ENCODE data around the gene BACE1-AS. TPM values are rescaled to one million over a fixed set of nuclear protein-coding genes. Genes with fewer than 3 reads are reported as not detected.

The BACE1-AS gene
- total RNA-seq (ENCODE audit: unreplicated experiment) = 18.1 TPM
- long read RNA-seq, partial matches to known transcripts = 0 of 3 reads
- long read RNA-seq, other reads (novel, unspliced or antisense) = 1 of 3 reads

- H3K36me3 Mint-ChIP-seq (ENCODE audit: unreplicated experiment) = peaks cover 5% of the 10 kb centered on the region
- peaks cover 11% of the 10 kb centered on the region for H3K27me3 Mint-ChIP-seq (ENCODE audit: unreplicated experiment)
- H3K4me3 Mint-ChIP-seq (ENCODE audit: unreplicated experiment) = no peak within 1 kb of the TSS
These were observed at the start of gene BACE1-AS for GRCh38 chr11:117290809-117291396. BACE1-AS (plus strand) TSS chr11:117291346.

GRCh38 chr11:117248341-117248740, 42.8 kb upstream of the BACE1-AS start:
- Mint-ChIP-seq H3K36me3 (ENCODE audit: unreplicated experiment) (peaks cover 5% of the 10 kb centered on the region), H3K4me3 (ENCODE audit: unreplicated experiment) (no peak overlapping the region), H3K4me1 (ENCODE audit: low read depth, unreplicated experiment) (peaks cover 5% of the 10 kb centered on the region), H3K27me3 (ENCODE audit: unreplicated experiment) (no peaks in the 10 kb centered on the region), H3K27ac (ENCODE audit: unreplicated experiment) (no peak overlapping the region), H3K9me3 (ENCODE audit: unreplicated experiment) (peaks cover 2% of the 10 kb centered on the region)
- no peak for TF ChIP-seq CTCF (IDR thresholded peaks at IDR 0.05; ENCODE audit: partially characterized antibody, unreplicated experiment)
- no peak for DNase-seq

More at GRCh38 chr11:117290809-117291396, at the start of gene BACE1-AS:
- Mint-ChIP-seq H3K4me1 (ENCODE audit: low read depth, unreplicated experiment) (no peaks in the 10 kb centered on the region), H3K9me3 (ENCODE audit: unreplicated experiment) (peaks cover 2% of the 10 kb centered on the region), H3K27ac (ENCODE audit: unreplicated experiment) (no peak within 1 kb of the TSS)
- DNase-seq = no peak
- no peak for TF ChIP-seq CTCF (IDR thresholded peaks at IDR 0.05; ENCODE audit: partially characterized antibody, unreplicated experiment)

- Mint-ChIP-seq H3K27ac (ENCODE audit: unreplicated experiment) (peak overlapping the region; percentile 44), H3K4me3 (ENCODE audit: unreplicated experiment) (no peak overlapping the region), H3K27me3 (ENCODE audit: unreplicated experiment) (no peaks in the 10 kb centered on the region), H3K36me3 (ENCODE audit: unreplicated experiment) (peaks cover 5% of the 10 kb centered on the region), H3K4me1 (ENCODE audit: low read depth, unreplicated experiment) (peaks cover 5% of the 10 kb centered on the region), H3K9me3 (ENCODE audit: unreplicated experiment) (peaks cover 2% of the 10 kb centered on the region)
- DNase-seq = no peak
- TF ChIP-seq CTCF (IDR thresholded peaks at IDR 0.05; ENCODE audit: partially characterized antibody, unreplicated experiment) = no peak
These were observed 41.6 kb upstream of the BACE1-AS start for GRCh38 chr11:117249571-117249970.

- H3K27ac Mint-ChIP-seq (ENCODE audit: unreplicated experiment) = peak overlapping the region; percentile 82
These were observed 39.6 kb upstream of the BACE1-AS start for GRCh38 chr11:117251506-117251905.

More at GRCh38 chr11:117251506-117251905, 39.6 kb upstream of the BACE1-AS start:
- Mint-ChIP-seq H3K36me3 (ENCODE audit: unreplicated experiment) (peaks cover 5% of the 10 kb centered on the region), H3K4me3 (ENCODE audit: unreplicated experiment) (no peak overlapping the region), H3K27me3 (ENCODE audit: unreplicated experiment) (no peaks in the 10 kb centered on the region), H3K4me1 (ENCODE audit: low read depth, unreplicated experiment) (peaks cover 5% of the 10 kb centered on the region), H3K9me3 (ENCODE audit: unreplicated experiment) (peaks cover 2% of the 10 kb centered on the region)
- TF ChIP-seq CTCF (IDR thresholded peaks at IDR 0.05; ENCODE audit: partially characterized antibody, unreplicated experiment) = no peak
- no peak for DNase-seq
